Measurements from ENCODE around the gene STAT3. TPM values are rescaled to one million over a fixed set of nuclear protein-coding genes. Genes with fewer than 3 reads are reported as not detected.

Gene STAT3
- total and polyA plus RNA-seq, 2 of the 13 experiments (the other 11 are each of a cell fraction or from before 2014, with no cell fraction given), result 61.8 to 62.4 TPM

DNA sequence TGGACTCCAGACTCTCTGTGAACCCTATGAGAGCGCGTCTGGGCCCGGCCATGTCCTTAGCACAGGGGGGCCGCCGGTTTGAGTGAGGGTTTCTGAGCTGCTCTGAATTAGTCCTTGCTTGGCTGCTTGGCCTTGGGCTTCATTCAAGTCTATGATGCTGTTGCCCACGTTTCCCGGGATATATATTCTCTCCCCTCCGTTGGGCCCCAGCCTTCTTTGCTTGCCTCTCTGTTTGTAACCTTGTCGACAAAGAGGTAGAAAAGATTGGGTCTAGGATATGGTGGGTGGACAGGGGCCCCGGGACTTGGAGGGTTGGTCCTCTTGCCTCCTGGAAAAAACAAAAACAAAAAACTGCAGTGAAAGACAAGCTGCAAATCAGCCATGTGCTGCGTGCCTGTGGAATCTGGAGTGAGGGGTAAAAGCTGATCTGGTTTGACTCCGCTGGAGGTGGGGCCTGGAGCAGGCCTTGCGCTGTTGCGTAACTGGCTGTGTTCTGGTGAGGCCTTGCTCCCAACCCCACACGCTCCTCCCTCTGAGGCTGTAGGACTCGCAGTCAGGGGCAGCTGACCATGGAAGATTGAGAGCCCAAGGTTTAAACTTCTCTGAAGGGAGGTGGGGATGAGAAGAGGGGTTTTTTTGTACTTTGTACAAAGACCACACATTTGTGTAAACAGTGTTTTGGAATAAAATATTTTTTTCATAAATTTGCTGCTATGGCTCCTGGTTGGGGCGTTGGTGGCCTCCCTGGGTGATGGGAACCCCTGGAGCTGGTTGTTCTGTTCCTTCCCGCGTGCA is 76.8 kb downstream of the STAT3 start (continued):
- TF ChIP-seq, protein P1, sequence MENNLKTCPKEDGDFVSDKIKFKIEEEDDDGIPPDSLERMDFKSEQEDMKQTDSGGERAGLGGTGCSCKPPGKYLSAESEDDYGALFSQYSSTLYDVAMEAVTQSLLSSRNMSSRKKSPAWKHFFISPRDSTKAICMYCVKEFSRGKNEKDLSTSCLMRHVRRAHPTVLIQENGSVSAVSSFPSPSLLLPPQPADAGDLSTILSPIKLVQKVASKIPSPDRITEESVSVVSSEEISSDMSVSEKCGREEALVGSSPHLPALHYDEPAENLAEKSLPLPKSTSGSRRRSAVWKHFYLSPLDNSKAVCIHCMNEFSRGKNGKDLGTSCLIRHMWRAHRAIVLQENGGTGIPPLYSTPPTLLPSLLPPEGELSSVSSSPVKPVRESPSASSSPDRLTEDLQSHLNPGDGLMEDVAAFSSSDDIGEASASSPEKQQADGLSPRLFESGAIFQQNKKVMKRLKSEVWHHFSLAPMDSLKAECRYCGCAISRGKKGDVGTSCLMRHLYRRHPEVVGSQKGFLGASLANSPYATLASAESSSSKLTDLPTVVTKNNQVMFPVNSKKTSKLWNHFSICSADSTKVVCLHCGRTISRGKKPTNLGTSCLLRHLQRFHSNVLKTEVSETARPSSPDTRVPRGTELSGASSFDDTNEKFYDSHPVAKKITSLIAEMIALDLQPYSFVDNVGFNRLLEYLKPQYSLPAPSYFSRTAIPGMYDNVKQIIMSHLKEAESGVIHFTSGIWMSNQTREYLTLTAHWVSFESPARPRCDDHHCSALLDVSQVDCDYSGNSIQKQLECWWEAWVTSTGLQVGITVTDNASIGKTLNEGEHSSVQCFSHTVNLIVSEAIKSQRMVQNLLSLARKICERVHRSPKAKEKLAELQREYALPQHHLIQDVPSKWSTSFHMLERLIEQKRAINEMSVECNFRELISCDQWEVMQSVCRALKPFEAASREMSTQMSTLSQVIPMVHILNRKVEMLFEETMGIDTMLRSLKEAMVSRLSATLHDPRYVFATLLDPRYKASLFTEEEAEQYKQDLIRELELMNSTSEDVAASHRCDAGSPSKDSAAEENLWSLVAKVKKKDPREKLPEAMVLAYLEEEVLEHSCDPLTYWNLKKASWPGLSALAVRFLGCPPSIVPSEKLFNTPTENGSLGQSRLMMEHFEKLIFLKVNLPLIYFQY (CRISPR knock-in tag; IDR thresholded peaks at IDR 0.05; ENCODE audit: borderline replicate concordance), result peak; percentile 69; the same call in 1 of the 2 replicates
- TF ChIP-seq ATF7 (IDR thresholded peaks at IDR 0.05) (no peak), ATF7 (CRISPR knock-in tag; IDR thresholded peaks at IDR 0.05) (peak; percentile 45; the same call in 1 of the 2 replicates), SALL2 (CRISPR knock-in tag; IDR thresholded peaks at IDR 0.05) (no peak), ZNF747 (CRISPR knock-in tag; IDR thresholded peaks at IDR 0.05; ENCODE audit: borderline replicate concordance) (no peak), SMARCC2 (IDR thresholded peaks at IDR 0.05) (no peak), GTF2F1 (IDR thresholded peaks at IDR 0.05; ENCODE audit: low read length) (no peak), MEF2D (CRISPR knock-in tag; IDR thresholded peaks at IDR 0.05) (0 out of 2 replicates have a peak, but pooled peaks have one; percentile 37), ZSCAN20 (CRISPR knock-in tag; IDR thresholded peaks at IDR 0.05; ENCODE audit: borderline replicate concordance) (0 out of 2 replicates have a peak, but pooled peaks have one; percentile 29), SMARCE1 (IDR thresholded peaks at IDR 0.05; ENCODE audit: borderline replicate concordance) (no peak), AGO1 (IDR thresholded peaks at IDR 0.05; ENCODE audit: low read depth, low read length, poor library complexity, severe bottlenecking) (peak; percentile 2), NFE2L2 (IDR thresholded peaks at IDR 0.05; ENCODE audit: low read length) (no peak), KDM5B (CRISPR knock-in tag; IDR thresholded peaks at IDR 0.05; ENCODE audit: borderline replicate concordance) (peak; percentile 31; the same call in 1 of the 2 replicates), ZNF724P (CRISPR knock-in tag; IDR thresholded peaks at IDR 0.05; ENCODE audit: borderline replicate concordance) (peak; percentile 20)
- TF ChIP-seq, protein P2, sequence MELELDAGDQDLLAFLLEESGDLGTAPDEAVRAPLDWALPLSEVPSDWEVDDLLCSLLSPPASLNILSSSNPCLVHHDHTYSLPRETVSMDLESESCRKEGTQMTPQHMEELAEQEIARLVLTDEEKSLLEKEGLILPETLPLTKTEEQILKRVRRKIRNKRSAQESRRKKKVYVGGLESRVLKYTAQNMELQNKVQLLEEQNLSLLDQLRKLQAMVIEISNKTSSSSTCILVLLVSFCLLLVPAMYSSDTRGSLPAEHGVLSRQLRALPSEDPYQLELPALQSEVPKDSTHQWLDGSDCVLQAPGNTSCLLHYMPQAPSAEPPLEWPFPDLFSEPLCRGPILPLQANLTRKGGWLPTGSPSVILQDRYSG (CRISPR knock-in tag; IDR thresholded peaks at IDR 0.05), result no peak
- TF ChIP-seq, protein P3, sequence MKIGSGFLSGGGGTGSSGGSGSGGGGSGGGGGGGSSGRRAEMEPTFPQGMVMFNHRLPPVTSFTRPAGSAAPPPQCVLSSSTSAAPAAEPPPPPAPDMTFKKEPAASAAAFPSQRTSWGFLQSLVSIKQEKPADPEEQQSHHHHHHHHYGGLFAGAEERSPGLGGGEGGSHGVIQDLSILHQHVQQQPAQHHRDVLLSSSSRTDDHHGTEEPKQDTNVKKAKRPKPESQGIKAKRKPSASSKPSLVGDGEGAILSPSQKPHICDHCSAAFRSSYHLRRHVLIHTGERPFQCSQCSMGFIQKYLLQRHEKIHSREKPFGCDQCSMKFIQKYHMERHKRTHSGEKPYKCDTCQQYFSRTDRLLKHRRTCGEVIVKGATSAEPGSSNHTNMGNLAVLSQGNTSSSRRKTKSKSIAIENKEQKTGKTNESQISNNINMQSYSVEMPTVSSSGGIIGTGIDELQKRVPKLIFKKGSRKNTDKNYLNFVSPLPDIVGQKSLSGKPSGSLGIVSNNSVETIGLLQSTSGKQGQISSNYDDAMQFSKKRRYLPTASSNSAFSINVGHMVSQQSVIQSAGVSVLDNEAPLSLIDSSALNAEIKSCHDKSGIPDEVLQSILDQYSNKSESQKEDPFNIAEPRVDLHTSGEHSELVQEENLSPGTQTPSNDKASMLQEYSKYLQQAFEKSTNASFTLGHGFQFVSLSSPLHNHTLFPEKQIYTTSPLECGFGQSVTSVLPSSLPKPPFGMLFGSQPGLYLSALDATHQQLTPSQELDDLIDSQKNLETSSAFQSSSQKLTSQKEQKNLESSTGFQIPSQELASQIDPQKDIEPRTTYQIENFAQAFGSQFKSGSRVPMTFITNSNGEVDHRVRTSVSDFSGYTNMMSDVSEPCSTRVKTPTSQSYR (CRISPR knock-in tag; IDR thresholded peaks at IDR 0.05; ENCODE audit: borderline replicate concordance), result peak; percentile 44; the same call in 1 of the 2 replicates
- TF ChIP-seq, protein P4, sequence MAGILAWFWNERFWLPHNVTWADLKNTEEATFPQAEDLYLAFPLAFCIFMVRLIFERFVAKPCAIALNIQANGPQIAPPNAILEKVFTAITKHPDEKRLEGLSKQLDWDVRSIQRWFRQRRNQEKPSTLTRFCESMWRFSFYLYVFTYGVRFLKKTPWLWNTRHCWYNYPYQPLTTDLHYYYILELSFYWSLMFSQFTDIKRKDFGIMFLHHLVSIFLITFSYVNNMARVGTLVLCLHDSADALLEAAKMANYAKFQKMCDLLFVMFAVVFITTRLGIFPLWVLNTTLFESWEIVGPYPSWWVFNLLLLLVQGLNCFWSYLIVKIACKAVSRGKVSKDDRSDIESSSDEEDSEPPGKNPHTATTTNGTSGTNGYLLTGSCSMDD (CRISPR knock-in tag; IDR thresholded peaks at IDR 0.05), result no peak
- TF ChIP-seq, protein P5, sequence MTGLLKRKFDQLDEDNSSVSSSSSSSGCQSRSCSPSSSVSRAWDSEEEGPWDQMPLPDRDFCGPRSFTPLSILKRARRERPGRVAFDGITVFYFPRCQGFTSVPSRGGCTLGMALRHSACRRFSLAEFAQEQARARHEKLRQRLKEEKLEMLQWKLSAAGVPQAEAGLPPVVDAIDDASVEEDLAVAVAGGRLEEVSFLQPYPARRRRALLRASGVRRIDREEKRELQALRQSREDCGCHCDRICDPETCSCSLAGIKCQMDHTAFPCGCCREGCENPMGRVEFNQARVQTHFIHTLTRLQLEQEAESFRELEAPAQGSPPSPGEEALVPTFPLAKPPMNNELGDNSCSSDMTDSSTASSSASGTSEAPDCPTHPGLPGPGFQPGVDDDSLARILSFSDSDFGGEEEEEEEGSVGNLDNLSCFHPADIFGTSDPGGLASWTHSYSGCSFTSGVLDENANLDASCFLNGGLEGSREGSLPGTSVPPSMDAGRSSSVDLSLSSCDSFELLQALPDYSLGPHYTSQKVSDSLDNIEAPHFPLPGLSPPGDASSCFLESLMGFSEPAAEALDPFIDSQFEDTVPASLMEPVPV (CRISPR knock-in tag; IDR thresholded peaks at IDR 0.05), result no peak
